ENCODE data around the gene MUC6.

The MUC6 gene

DNA sequence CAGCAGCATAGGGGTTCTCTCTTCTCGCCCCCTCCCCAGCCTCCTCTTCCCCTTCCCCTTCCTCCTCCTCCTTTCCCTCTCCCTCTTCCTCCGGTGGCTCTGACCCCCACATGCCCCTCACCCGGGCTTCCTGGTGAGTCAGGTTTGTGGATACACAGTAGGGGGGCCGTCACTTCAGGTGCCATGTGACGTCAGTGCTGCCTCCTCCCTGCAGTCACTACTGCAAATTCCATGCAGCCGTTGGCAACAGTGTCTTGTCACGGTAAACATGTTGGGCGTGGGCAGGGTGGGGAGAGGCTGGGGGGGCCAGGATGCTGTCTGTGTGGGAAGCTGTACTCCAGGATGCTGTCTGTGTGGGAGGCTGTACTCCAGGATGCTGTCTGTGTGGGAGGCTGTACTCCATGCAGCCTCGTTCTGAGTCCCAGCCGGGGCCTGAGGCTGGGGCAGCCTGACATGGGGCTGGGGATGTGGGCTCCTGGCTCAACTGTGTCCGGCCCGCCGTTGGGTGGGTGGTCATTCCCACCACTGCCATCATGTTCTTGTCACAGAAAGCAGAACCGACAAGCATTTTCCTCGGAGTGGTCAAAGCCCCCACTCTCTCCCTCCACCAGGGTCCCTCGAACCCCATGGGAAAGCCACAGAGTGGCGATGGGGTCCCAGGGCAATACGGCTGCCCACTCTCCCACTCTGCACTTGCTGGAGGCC lies 35.8 kb upstream of the MUC6 start:
- TF ChIP-seq ZC3H10 (CRISPR knock-in tag; IDR thresholded peaks at IDR 0.05) (no peak), ZNF70 (CRISPR knock-in tag; IDR thresholded peaks at IDR 0.05) (no peak), TOX (CRISPR knock-in tag; IDR thresholded peaks at IDR 0.05; ENCODE audit: borderline replicate concordance) (no peak), ISL1 (CRISPR knock-in tag; IDR thresholded peaks at IDR 0.05) (no peak), TSHZ2 (CRISPR knock-in tag; IDR thresholded peaks at IDR 0.05) (no peak), ZFP30 (CRISPR knock-in tag; IDR thresholded peaks at IDR 0.05) (no peak), CSDC2 (CRISPR knock-in tag; IDR thresholded peaks at IDR 0.05) (no peak), RARB (CRISPR knock-in tag; IDR thresholded peaks at IDR 0.05) (no peak), PPARA (CRISPR knock-in tag; IDR thresholded peaks at IDR 0.05; ENCODE audit: borderline replicate concordance) (no peak), ESRRG (CRISPR knock-in tag; IDR thresholded peaks at IDR 0.05) (no peak), GLIS3 (CRISPR knock-in tag; IDR thresholded peaks at IDR 0.05) (no peak), ARNTL (CRISPR knock-in tag; IDR thresholded peaks at IDR 0.05; ENCODE audit: borderline replicate concordance, low read depth) (no peak), BACH2 (CRISPR knock-in tag; IDR thresholded peaks at IDR 0.05; ENCODE audit: borderline replicate concordance) (no peak), ZFP3 (CRISPR knock-in tag; IDR thresholded peaks at IDR 0.05) (no peak), OSR1 (CRISPR knock-in tag; IDR thresholded peaks at IDR 0.05) (no peak), SNAI2 (CRISPR knock-in tag; IDR thresholded peaks at IDR 0.05) (no peak), TCF4 (CRISPR knock-in tag; IDR thresholded peaks at IDR 0.05; ENCODE audit: borderline replicate concordance) (no peak), POU6F1 (CRISPR knock-in tag; IDR thresholded peaks at IDR 0.05; ENCODE audit: borderline replicate concordance, low read depth) (no peak)
- no peak for ATAC-seq

- TF ChIP-seq OSR1 (CRISPR knock-in tag; IDR thresholded peaks at IDR 0.05), result no peak
- no peak for TF ChIP-seq PPARA (CRISPR knock-in tag; IDR thresholded peaks at IDR 0.05; ENCODE audit: borderline replicate concordance)
- TF ChIP-seq CREB5 (CRISPR knock-in tag; IDR thresholded peaks at IDR 0.05; ENCODE audit: low read depth), result no peak
- no peak for TF ChIP-seq CSDC2 (CRISPR knock-in tag; IDR thresholded peaks at IDR 0.05)
- TF ChIP-seq RARB (CRISPR knock-in tag; IDR thresholded peaks at IDR 0.05), result no peak
- no peak for TF ChIP-seq ZNF70 (CRISPR knock-in tag; IDR thresholded peaks at IDR 0.05)
- no peak for TF ChIP-seq TCF4 (CRISPR knock-in tag; IDR thresholded peaks at IDR 0.05; ENCODE audit: borderline replicate concordance)
- no peak for TF ChIP-seq ZC3H10 (CRISPR knock-in tag; IDR thresholded peaks at IDR 0.05)
- TF ChIP-seq, protein P1, sequence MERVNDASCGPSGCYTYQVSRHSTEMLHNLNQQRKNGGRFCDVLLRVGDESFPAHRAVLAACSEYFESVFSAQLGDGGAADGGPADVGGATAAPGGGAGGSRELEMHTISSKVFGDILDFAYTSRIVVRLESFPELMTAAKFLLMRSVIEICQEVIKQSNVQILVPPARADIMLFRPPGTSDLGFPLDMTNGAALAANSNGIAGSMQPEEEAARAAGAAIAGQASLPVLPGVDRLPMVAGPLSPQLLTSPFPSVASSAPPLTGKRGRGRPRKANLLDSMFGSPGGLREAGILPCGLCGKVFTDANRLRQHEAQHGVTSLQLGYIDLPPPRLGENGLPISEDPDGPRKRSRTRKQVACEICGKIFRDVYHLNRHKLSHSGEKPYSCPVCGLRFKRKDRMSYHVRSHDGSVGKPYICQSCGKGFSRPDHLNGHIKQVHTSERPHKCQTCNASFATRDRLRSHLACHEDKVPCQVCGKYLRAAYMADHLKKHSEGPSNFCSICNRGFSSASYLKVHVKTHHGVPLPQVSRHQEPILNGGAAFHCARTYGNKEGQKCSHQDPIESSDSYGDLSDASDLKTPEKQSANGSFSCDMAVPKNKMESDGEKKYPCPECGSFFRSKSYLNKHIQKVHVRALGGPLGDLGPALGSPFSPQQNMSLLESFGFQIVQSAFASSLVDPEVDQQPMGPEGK (CRISPR knock-in tag; IDR thresholded peaks at IDR 0.05; ENCODE audit: borderline replicate concordance), result no peak
- no peak for TF ChIP-seq ZFP3 (CRISPR knock-in tag; IDR thresholded peaks at IDR 0.05)
- TF ChIP-seq GLIS3 (CRISPR knock-in tag; IDR thresholded peaks at IDR 0.05), result no peak
- TF ChIP-seq ZNF8 (CRISPR knock-in tag; IDR thresholded peaks at IDR 0.05), result no peak
- TF ChIP-seq ISL1 (CRISPR knock-in tag; IDR thresholded peaks at IDR 0.05), result no peak
- TF ChIP-seq ZFP30 (CRISPR knock-in tag; IDR thresholded peaks at IDR 0.05), result no peak
- no peak for TF ChIP-seq ESRRG (CRISPR knock-in tag; IDR thresholded peaks at IDR 0.05)
- no peak for TF ChIP-seq TOX (CRISPR knock-in tag; IDR thresholded peaks at IDR 0.05; ENCODE audit: borderline replicate concordance)
- no peak for ATAC-seq
These were observed 35.1 kb upstream of the MUC6 start for GRCh38 chr11:1071571-1072115.

Data from SK-N-SH treated with all-trans-retinoic acid at 6 μM for 48 hours (cell line).